ENCODE data around the gene BBS7.

DNA sequence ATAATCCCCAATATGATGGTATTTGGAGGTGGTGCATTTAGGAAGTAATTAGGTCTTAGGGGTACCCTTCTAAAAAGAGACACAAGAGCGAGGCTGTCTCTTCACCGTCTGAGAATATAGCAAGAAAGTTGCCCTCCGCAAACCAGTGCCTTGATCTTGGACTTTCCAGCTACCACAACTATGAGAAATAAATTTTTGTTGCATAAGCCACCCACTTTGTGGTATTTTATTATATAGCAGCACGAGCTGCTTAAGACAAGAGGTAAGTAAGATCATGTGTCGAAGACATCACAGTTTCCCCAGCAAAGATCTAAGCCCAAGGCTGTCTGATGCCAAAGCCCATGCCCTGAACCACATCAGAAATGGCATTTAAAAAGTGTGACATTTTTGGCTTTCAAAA is 78.8 kb downstream of the BBS7 start:
- TF ChIP-seq, protein P1, sequence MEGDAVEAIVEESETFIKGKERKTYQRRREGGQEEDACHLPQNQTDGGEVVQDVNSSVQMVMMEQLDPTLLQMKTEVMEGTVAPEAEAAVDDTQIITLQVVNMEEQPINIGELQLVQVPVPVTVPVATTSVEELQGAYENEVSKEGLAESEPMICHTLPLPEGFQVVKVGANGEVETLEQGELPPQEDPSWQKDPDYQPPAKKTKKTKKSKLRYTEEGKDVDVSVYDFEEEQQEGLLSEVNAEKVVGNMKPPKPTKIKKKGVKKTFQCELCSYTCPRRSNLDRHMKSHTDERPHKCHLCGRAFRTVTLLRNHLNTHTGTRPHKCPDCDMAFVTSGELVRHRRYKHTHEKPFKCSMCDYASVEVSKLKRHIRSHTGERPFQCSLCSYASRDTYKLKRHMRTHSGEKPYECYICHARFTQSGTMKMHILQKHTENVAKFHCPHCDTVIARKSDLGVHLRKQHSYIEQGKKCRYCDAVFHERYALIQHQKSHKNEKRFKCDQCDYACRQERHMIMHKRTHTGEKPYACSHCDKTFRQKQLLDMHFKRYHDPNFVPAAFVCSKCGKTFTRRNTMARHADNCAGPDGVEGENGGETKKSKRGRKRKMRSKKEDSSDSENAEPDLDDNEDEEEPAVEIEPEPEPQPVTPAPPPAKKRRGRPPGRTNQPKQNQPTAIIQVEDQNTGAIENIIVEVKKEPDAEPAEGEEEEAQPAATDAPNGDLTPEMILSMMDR (IDR thresholded peaks at IDR 0.05; ENCODE audit: insufficient read depth, low read length) = no peak
- TF ChIP-seq SPI1 (IDR thresholded peaks at IDR 0.05; ENCODE audit: borderline replicate concordance, low read depth) (no peak), POLR2AphosphoS5 (IDR thresholded peaks at IDR 0.05; ENCODE audit: low read depth) (no peak), GABPA (IDR thresholded peaks at IDR 0.05; ENCODE audit: low read depth) (no peak)
